Caco-2 (cell line): ENCODE measurements around the gene PALS1. TPM values are rescaled to one million over a fixed set of nuclear protein-coding genes. Genes with fewer than 3 reads are reported as not detected.
"Not testable (repeated sequence)": the region's sequence is repeated elsewhere in the genome, so short reads cannot be mapped to it uniquely, and the experiment has no call there.

Experiments used
- BruUV-seq: library from RNA; stranded (reverse); fragments of 400-500 nt; replicated peaks from 2 replicates; lab custom pipeline; 2021; lab: Mats Ljungman, UMichigan
- CTCF ChIA-PET: fragments of 300-600 bp; sonication (Branson Sonifier 250); formaldehyde crosslinking; loops from one replicate; lab custom pipeline; 2022; ENCODE audit warnings: antibody characterized with exemption; lab: Charles Lee
- POLR2A ChIA-PET: fragments of 300-600 bp; sonication (Branson Sonifier 250); formaldehyde crosslinking; loops from one replicate; lab custom pipeline; 2022; ENCODE audit warnings: antibody characterized with exemption; lab: Charles Lee
- DNase-seq, 2 experiments: peaks; one replicate each; pipeline versions ENCODE4 v3.0.0 to v3.0.0-alpha.2; 2020 to 2022
- H3K27me3 ChIP-seq: replicated peaks from 2 replicates; pipeline ENCODE4 v1.6.0; 2011; ENCODE audit warnings: low read length; ENCODE audit not compliant: control insufficient read depth, insufficient read depth
- H3K36me3 ChIP-seq: 2 replicates; pipeline ENCODE4 v1.5.1; 2011; ENCODE audit warnings: low read length; ENCODE audit not compliant: control insufficient read depth, insufficient read depth
- H3K4me1 ChIP-seq: fragments of 250-450 bp; sonication (Bioruptor Pico); 2 replicates; pipeline ENCODE4 v1.5.1; 2020; ENCODE audit warnings: mild to moderate bottlenecking
- H3K4me3 ChIP-seq: 2 replicates; pipeline ENCODE4 v1.5.1; 2011; ENCODE audit warnings: low read depth, mild to moderate bottlenecking, control low read depth, low read length
- H3K9me3 ChIP-seq: fragments of 250-450 bp; sonication (Bioruptor Pico); 2 replicates; pipeline ENCODE4 v1.5.1; 2020; ENCODE audit warnings: mild to moderate bottlenecking, moderate library complexity
- H3K27ac Mint-ChIP-seq: one replicate; pipeline ENCODE4 v1.8.0; 2022; ENCODE audit warnings: mixed read lengths; ENCODE audit not compliant: unreplicated experiment
- H3K27me3 Mint-ChIP-seq: one replicate; pipeline ENCODE4 v1.8.0; 2022; ENCODE audit warnings: mixed read lengths; ENCODE audit not compliant: insufficient read depth, unreplicated experiment
- H3K36me3 Mint-ChIP-seq: one replicate; pipeline ENCODE4 v1.8.0; 2022; ENCODE audit warnings: mild to moderate bottlenecking, mixed read lengths; ENCODE audit not compliant: insufficient read depth, unreplicated experiment
- H3K4me1 Mint-ChIP-seq: one replicate; pipeline ENCODE4 v1.8.0; 2022; ENCODE audit warnings: low read depth, mixed read lengths; ENCODE audit not compliant: unreplicated experiment
- H3K4me3 Mint-ChIP-seq: one replicate; pipeline ENCODE4 v1.8.0; 2022; ENCODE audit warnings: mild to moderate bottlenecking, moderate library complexity, mixed read lengths; ENCODE audit not compliant: unreplicated experiment
- H3K9me3 Mint-ChIP-seq: one replicate; pipeline ENCODE4 v1.8.0; 2022; ENCODE audit warnings: mixed read lengths; ENCODE audit not compliant: unreplicated experiment
- intact Hi-C: fragments of 100-400 bp; cut with micrococcal nuclease; formaldehyde crosslinking; loops from one replicate; pipeline ENCODE4 v1.10.0; 2022; ENCODE audit not compliant: unreplicated experiment
- total RNA-seq: library from RNA; stranded (reverse); gene quantifications from 2 replicates; pipeline ENCODE4 v1.2.3, GENCODE V29; 2022
- TF ChIP-seq, protein P1 (sequence below), 2 experiments: fragments of 200-600 bp in 1 of 2; IDR thresholded peaks; 1 replicate in 1 of 2; 2 replicates in 1 of 2; pipeline versions ENCODE4 v1.5.1 to v1.8.0; 2011 to 2022; ENCODE audit warnings: antibody characterized with exemption in 1 of 2, control low read depth in 1 of 2, inconsistent platforms in 1 of 2, low read depth in 1 of 2, low read length in 1 of 2, mild to moderate bottlenecking in 1 of 2, moderate library complexity in 1 of 2; ENCODE audit not compliant: insufficient read depth in 1 of 2, severe bottlenecking in 1 of 2, unreplicated experiment in 1 of 2

PALS1 gene
- total RNA-seq, 1 experiment from 2014 or later: 47.1 TPM

DNA sequence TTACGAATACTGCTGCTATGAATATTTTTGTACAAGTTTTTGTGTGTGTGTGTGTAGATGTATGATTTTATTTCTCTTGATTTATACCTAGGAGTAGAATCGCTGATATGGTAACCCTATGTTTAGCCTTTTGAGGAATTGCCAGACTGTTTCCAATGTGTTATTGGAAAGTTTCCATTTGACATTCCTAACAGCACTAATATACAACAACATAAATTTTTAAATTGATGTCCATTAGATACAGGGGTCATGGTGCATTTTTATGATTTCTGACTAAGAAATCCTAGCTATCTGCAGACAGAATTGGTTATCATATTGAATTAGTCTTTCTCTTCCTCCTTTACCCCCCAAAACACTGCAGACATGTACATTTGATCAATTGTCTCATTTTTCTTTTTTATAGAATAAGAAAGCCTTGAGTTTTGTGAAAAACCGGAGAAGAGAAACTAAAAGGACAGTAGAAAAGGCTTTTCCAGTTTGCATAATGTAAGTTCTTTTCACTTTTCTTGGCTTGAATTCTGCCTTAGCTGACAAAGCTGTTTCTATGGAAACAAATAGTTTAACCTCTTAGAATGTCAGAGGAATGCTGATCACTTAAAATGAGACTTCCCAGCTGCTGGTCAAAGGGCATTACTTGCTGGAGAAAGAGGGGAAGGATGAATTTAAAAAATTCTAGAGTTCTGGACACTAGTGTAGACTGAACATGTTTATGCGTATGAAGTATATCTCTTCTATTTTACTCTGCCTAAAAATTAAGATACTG, 28.2 kb downstream of the PALS1 start:
- CTCF ChIA-PET: interaction anchor here (1.5 kb wide), 1 partner anchor 17 kb away, joined by 7 read pairs; no protein-coding TSS in a partner anchor

DNA sequence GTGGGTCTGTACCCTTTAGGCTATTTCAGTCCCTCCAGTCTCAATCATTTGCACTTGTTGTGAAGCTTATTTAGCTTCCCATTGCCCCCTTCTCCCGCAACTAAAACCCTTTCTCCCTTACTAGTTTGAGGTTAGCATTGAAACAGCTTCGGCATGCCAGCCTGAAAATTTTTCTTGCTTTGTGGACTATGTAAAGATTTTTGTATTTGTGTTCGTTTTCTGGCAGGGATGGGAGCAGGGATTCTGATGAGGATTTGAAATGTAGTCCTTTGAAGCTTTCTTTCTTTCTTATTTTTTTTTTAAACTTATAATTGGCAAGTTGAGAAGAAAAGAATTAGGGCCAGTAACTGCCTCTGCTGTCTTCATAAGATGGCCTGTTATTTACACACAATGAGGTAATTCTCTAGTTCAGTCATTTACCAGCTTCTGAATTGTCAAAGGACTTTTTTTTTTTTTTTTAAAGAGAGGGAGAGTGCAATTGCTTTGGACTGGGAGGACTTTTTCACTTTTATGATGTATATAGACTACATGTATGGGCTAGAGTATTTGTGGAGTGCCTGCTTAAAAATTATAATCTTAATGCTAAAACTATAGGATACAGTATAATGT, 29.0 kb downstream of the PALS1 start:
- no peak overlapping the region for H3K4me3 ChIP-seq
- Mint-ChIP-seq H3K36me3 (peaks cover 31% of the 10 kb centered on the region), H3K4me3 (peak overlapping the region; percentile 18), H3K9me3 (no peaks in the 10 kb centered on the region), H3K27ac (peak overlapping the region; percentile 89), H3K4me1 (peaks cover 41% of the 10 kb centered on the region), H3K27me3 (no peaks in the 10 kb centered on the region)
- BruUV-seq: no TSS peak
- H3K27me3 ChIP-seq: no peaks in the 10 kb centered on the region
- DNase-seq: no peak
- H3K4me1 ChIP-seq: peaks cover 41% of the 10 kb centered on the region
- H3K36me3 ChIP-seq: peaks cover 2% of the 10 kb centered on the region
- intact Hi-C loops: no loop called here
- no peaks in the 10 kb centered on the region for H3K9me3 ChIP-seq
- ChIA-PET CTCF (interaction anchor here (0.6 to 1.5 kb wide), 2 partner anchors 13 to 16 kb away, joined by 3 to 7 read pairs; no protein-coding TSS in a partner anchor), POLR2A (no interaction called here)
- TF ChIP-seq, protein P1, sequence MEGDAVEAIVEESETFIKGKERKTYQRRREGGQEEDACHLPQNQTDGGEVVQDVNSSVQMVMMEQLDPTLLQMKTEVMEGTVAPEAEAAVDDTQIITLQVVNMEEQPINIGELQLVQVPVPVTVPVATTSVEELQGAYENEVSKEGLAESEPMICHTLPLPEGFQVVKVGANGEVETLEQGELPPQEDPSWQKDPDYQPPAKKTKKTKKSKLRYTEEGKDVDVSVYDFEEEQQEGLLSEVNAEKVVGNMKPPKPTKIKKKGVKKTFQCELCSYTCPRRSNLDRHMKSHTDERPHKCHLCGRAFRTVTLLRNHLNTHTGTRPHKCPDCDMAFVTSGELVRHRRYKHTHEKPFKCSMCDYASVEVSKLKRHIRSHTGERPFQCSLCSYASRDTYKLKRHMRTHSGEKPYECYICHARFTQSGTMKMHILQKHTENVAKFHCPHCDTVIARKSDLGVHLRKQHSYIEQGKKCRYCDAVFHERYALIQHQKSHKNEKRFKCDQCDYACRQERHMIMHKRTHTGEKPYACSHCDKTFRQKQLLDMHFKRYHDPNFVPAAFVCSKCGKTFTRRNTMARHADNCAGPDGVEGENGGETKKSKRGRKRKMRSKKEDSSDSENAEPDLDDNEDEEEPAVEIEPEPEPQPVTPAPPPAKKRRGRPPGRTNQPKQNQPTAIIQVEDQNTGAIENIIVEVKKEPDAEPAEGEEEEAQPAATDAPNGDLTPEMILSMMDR (IDR thresholded peaks at IDR 0.05; ENCODE audit: insufficient read depth in 1 of 2, low read depth in 1 of 2, low read length in 1 of 2, severe bottlenecking in 1 of 2, unreplicated experiment in 1 of 2): no peak

More for the DNA sequence above, 28.2 kb downstream of the PALS1 start:
- no peaks in the 10 kb centered on the region for H3K9me3 ChIP-seq
- peaks cover 49% of the 10 kb centered on the region for H3K4me1 ChIP-seq
- no peaks in the 10 kb centered on the region for H3K27me3 ChIP-seq
- H3K36me3 ChIP-seq: peaks cover 2% of the 10 kb centered on the region
- Mint-ChIP-seq H3K4me1 (peaks cover 49% of the 10 kb centered on the region), H3K4me3 (peak overlapping the region; percentile 18), H3K27ac (peak overlapping the region; percentile 89), H3K9me3 (no peaks in the 10 kb centered on the region), H3K27me3 (no peaks in the 10 kb centered on the region), H3K36me3 (peaks cover 31% of the 10 kb centered on the region)
- DNase-seq: peak in 1 of 2 experiments; percentile 37
- POLR2A ChIA-PET: no interaction called here
- TF ChIP-seq, protein P1 (IDR thresholded peaks at IDR 0.05; ENCODE audit: insufficient read depth in 1 of 2, low read depth in 1 of 2, low read length in 1 of 2, severe bottlenecking in 1 of 2, unreplicated experiment in 1 of 2): no peak
- no TSS peak for BruUV-seq
- H3K4me3 ChIP-seq: no peak overlapping the region
- intact Hi-C loops: loop anchor here (1.0 kb wide), 1 partner anchor 28 kb away; the partner anchor contains the start of gene PALS1

DNA sequence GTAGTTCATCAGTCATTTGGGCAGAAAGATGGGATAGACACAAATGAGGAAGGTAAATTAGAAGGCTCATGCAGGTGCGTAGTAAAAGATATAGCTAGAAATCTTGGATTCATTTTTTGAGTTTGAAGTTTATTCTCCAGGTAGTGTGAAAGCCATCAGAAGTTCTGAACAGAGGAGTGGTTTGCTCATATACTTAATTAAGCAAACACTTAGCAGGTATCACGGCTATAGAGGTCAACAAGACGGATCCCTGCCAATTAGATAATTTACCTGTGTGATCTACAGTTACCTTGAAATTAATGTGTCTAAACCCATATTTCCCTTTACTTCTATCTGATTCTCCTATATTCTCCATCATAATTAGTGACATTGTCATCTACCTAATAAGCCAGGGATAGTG, 29.7 kb downstream of the PALS1 start:
- no peak overlapping the region for H3K4me3 Mint-ChIP-seq
- BruUV-seq: TSS peak; percentile 22
- no peaks in the 10 kb centered on the region for H3K9me3 ChIP-seq
- no peaks in the 10 kb centered on the region for H3K27me3 ChIP-seq
- H3K4me1 ChIP-seq: peaks cover 40% of the 10 kb centered on the region
- H3K27ac Mint-ChIP-seq: peak overlapping the region; percentile 89
- TF ChIP-seq, protein P1 (IDR thresholded peaks at IDR 0.05; ENCODE audit: insufficient read depth in 1 of 2, low read depth in 1 of 2, low read length in 1 of 2, severe bottlenecking in 1 of 2, unreplicated experiment in 1 of 2): no peak
- peaks cover 45% of the 10 kb centered on the region for H3K4me1 Mint-ChIP-seq
- ChIA-PET POLR2A (no interaction called here), CTCF (no interaction called here)
- peaks cover 31% of the 10 kb centered on the region for H3K36me3 Mint-ChIP-seq
- H3K9me3 Mint-ChIP-seq: no peaks in the 10 kb centered on the region
- H3K36me3 ChIP-seq: peaks cover 2% of the 10 kb centered on the region
- intact Hi-C loops: no loop called here
- H3K27me3 Mint-ChIP-seq: no peaks in the 10 kb centered on the region
- no peak overlapping the region for H3K4me3 ChIP-seq
- no peak for DNase-seq

DNA sequence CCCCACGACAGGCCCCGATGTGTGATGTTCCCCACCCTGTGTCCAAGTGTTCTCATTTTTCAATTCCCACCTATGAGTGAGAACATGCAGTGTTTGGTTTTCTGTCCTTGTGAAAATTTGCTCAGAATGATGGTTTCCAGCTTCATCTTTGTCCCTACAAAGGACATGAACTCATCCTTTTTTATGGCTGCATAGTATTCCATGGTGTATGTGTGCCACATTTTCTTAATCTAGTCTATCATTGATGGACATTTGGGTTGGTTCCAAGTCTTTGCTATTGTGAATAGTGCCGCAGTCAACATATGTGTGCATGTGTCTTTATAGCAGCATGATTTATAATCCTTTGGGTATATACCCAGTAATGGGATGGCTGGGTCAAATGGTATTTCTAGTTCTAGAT, 32.0 kb downstream of the PALS1 start:
- H3K9me3 ChIP-seq, intact Hi-C loops, H3K36me3 ChIP-seq, H3K27me3 ChIP-seq, H3K27ac Mint-ChIP-seq, POLR2A ChIA-PET, H3K9me3 Mint-ChIP-seq, BruUV-seq, CTCF ChIA-PET, H3K4me3 ChIP-seq, H3K27me3 Mint-ChIP-seq, H3K4me3 Mint-ChIP-seq, DNase-seq: not testable (repeated sequence)
- peaks cover 50% of the 10 kb centered on the region for H3K4me1 ChIP-seq
- Mint-ChIP-seq H3K36me3 (peaks cover 31% of the 10 kb centered on the region), H3K4me1 (peaks cover 46% of the 10 kb centered on the region)
